Kidney capillary endothelial cell (primary cell): ENCODE results near the gene BASP1.

Experiments
- DNase-seq: peaks from one replicate; pipeline ENCODE4 v3.0.0-alpha.2; 2018; ENCODE audit warnings: low spot score

The BASP1 gene

GRCh38 chr5:17217493-17218352 is at the start of gene BASP1:
Gene BASP1 (plus strand): TSS chr5:17217631. CDS start chr5:17275217, 57,586 bp downstream.
- peak; percentile 17 for DNase-seq

- DNase-seq: peak; percentile 59
Measured at GRCh38 chr5:17169507-17169906, 47.9 kb upstream of the BASP1 start.

DNA sequence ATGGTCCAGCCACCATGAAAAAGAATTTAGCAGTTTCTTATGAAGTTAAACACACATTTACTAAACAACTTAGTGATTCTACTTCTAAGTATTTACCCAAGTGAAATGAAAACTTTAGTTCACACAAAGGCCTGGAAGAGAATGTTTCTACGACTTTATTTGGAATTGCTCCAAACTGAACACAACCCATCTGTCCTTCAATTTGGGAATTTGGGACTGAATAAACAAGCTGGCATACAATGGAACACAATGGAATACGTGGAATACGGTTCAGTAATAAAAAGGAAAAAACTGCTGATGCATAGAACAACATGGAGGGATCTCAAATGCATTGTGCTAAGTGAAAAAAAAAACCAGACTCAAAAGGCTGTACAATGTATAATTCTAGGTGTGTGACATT is 44.6 kb upstream of the BASP1 start:
- DNase-seq: no peak

- no peak for DNase-seq
Measured at GRCh38 chr5:17174965-17175364, 42.5 kb upstream of the BASP1 start.

DNA sequence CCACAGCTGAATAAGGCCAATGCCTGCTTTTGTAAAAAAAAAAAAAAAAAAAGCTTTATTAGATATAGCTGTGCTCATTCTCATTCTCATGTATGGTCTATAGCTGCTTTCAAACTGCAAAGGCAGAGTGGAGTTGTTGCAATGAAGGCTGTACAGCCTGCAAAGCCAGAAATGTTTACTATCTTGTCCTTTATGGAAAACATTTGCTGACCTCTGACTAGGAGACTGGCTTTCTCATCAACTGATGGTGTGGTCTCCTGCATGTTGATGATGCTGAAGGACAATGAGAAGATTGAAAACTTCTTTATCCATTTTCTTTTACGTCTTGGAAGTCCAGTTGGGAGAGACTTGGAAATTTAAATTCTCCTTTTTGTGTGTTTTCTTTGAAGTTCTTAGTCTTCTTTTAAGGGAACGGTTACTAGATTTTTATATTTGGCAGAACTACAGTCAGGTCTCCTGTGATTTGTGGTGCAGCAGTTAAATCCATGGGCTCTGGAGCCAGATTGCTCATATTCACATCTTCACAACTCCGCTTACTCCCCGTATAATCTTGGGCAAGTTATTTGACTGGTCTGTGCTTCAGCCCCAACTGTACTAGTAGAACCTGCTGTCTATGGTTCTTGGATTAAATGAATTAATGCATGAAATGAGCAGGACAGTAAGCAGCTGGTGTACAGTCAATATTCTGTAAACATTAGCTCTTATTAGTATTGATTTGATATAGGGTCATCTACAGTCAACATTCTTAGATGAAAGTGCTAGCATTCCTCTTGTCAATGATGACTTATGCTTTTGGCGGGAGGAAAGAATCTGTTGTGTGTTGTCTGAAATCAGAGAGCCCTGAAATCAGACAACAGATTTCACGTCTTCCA is 39.7 kb upstream of the BASP1 start:
- DNase-seq: no peak

DNA sequence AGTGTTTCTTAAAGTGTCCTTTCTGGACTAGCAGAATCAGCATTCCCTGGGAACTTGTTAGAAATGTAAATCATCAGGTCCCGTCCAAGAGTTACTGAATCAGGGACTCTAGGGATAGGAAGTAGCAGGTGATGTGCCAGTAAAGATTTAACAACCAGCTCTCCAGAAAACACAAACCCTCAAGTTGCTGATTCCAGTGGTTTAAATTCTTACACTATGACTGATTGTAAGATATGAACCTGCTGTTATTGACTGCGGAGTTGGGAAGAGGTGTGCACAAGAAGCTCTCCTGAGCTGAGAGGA is 39.1 kb upstream of the BASP1 start:
- no peak for DNase-seq

- DNase-seq: no peak
Measured at GRCh38 chr5:17180330-17180843, 37.0 kb upstream of the BASP1 start.

DNA sequence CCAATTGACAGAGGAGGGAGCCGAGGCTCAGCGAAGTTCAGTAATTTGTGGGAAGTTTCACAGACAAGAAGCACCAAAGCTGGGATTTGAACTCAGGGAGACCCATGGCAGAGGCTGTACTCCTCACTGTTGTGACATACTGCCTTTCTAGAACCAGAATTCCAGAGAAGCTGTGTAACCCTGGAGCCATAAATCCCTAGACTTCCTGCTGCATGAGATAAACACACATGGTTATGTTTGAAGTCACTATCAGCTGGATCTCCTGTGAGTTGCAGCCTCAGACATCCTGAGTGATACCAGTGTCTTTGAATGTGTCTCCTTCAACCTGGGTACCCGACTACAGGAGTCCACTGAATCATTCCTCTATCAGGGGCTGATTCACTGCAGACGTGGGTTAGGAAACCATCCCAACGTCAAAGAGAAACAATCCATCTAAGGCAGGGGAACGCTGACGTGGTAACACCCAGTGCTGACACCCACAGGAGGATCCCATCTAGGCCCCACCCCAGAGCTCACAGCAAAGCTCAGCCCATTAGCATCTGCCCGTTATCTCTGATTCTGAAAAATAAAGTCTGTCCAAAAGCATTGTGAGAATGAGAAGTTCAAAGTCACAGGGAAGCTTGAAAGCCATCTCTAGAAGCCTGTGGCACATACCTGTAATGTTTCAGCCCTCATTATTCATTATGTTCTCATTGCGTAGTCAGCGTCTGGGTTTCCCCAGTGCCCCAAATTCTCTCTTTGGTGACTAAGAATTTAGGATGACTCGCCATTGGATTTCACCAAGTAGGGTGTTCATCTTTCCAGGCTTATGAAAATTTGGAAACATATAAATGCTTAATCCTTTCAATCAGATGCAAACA is 36.3 kb upstream of the BASP1 start:
- DNase-seq: peak; percentile 85

DNA sequence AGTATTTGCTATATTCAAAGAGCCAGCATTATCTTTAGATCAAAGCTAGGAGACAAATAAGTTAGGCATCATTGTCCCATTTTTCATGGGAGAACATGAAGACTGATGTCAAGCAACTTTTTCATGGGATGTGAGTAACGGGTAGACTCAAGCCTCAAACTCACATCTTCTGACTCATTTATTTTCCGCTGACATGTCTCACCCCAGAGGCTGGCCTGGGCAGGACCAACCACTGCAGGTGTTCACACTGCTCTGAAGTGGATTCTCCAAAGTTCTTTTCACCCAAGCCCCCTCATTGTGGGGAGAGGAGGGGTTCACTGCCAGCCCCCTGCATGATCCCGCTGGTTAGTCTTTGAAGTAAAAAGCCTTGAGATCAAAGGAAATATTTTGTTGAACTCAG is 34.9 kb upstream of the BASP1 start:
- DNase-seq: peak; percentile 33

- DNase-seq: no peak
Measured at GRCh38 chr5:17182981-17183380, 34.5 kb upstream of the BASP1 start.

DNA sequence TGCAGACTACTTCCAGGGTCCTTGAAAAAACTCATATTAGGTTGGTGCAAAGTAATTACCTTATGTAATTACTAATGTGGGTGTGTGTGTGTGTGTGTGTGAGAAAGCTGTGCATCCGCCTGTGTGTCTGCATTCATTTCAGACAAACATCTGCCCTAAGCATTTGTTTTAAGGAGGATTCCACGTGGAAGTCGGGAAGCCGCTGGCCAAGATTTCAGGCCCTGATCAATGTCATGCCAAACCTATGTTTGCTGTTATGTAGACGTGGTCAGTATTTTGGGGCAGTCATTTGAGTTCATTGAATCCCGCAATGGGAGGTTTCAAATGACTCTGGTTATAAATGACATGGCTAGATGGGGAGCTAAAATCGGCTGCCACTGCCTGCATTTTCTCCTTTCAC is 33.6 kb upstream of the BASP1 start:
- no peak for DNase-seq

- no peak for DNase-seq
Measured at GRCh38 chr5:17184588-17184987, 32.8 kb upstream of the BASP1 start.

- DNase-seq: no peak
Measured at GRCh38 chr5:17185349-17185748, 32.1 kb upstream of the BASP1 start.

DNA sequence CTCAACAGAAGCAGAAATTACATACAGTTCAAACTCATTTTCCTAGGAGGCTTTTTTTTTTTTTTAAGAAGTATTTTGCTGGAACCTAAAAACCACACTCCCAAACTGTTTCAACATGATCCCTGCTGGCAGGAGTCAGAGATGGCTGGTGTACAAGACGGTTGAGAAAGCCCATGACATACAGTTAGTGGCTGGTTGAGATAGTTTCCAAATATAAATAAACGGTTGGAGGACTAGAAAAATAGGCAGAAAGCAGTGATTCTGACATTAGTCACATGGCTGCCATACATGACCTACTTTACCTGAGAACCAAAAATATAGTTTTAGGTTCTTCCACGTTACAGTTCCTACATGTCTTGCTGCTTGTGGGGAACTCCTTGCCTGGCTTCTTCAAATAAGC is 31.7 kb upstream of the BASP1 start:
- no peak for DNase-seq

GRCh38 chr5:17186256-17186655 is 31.2 kb upstream of the BASP1 start:
- DNase-seq: no peak

GRCh38 chr5:17187011-17187785 is 30.2 kb upstream of the BASP1 start:
- no peak for DNase-seq

- DNase-seq: no peak
Measured at GRCh38 chr5:17187786-17188170, 29.7 kb upstream of the BASP1 start.

DNA sequence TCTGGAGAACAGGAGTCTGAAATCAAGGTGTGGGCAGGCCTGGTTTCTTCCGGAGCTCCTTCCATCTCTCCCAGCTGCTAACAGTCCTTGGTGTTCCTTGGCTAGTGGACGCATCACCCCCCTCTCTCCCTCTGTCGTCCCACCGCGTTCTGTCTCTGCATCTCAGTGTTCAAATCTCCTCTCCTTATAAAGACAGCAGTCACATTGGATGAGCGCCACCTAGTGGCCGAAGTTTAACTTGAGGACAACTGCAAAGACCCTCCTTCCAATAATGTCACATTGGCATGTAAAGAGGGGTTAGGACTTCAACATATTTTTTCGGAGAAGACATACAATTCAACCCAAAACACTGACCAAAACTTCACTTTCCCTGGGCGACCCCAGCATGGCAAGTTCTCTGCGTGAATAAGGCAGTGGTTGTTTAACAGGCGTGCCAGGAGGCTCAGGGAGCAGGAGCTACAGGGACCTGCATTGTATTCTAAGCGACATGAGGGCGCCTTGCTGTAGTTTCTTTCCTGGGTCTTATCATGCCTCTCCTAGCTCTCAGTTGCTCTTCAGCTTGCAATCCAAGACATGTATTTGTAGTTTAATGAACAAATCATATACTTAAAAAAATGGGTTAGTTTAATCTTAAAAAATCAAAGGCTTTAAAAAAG is 27.9 kb upstream of the BASP1 start:
- DNase-seq: peak; percentile 87

- DNase-seq: peak; percentile 80
Measured at GRCh38 chr5:17190242-17190778, 27.1 kb upstream of the BASP1 start.

DNA sequence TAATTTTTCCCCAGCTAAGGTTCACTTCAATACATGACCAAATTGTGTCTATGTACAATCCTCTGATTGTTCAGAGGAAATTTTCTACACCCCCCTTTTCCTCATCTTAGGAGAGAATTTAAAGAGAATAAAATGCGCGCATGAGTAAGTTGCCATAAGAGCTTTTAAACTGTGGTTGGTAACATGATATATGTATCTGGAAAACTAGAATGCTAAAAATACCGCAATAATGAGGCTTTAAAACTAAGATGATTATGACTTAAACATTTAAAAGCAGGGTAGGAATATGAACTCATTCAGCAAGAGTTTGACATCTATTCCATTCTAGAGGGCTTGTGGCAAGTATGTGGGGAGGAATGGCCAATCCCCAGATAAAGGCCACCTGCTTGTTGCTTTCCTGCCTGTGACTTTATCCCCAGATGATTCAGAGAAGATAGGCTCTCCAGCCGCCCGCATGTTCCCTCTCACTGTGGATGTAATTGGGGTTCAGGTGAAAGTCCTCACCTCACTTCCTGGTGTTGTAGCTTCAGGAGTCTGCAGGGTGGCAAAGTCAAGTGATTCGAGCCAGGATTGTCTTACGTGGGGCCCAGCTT is 26.5 kb upstream of the BASP1 start:
- DNase-seq: no peak
